ENCODE measurements around the gene STX1B. TPM values are rescaled to one million over a fixed set of nuclear protein-coding genes. Genes with fewer than 3 reads are reported as not detected.

The STX1B gene
- total RNA-seq, 1 experiment from 2014 or later, result 3.9 TPM

- CTCF ChIA-PET, result no interaction called here
- POLR2A ChIA-PET (ENCODE audit: unreplicated experiment), result no interaction called here
- intact Hi-C loops (cut with micrococcal nuclease; ENCODE audit: unreplicated experiment), result no loop called here
These were observed 8.8 kb downstream of the STX1B start for GRCh38 chr16:31001507-31002249.

GRCh38 chr16:31000671-31001382 lies 9.6 kb downstream of the STX1B start:
- Histone ChIP-seq H3F3A (ENCODE audit: insufficient read depth, low read depth) (peaks cover 33% of the 10 kb centered on the region), H3K36me3 (ENCODE audit: low read depth) (no peaks in the 10 kb centered on the region), H2AFZ (no peak overlapping the region), H3K27ac (no peak overlapping the region), H3K4me2 (no peak overlapping the region), H3K9me3 (ENCODE audit: insufficient read depth, low read depth) (no peaks in the 10 kb centered on the region), H4K20me1 (ENCODE audit: insufficient read depth) (no peaks in the 10 kb centered on the region), H3K4me1 (replicated peaks; ENCODE audit: insufficient read depth) (peaks cover 24% of the 10 kb centered on the region), H3K79me2 (ENCODE audit: low read depth) (no peaks in the 10 kb centered on the region), H3K27me3 (ENCODE audit: insufficient read depth, low read depth) (no peaks in the 10 kb centered on the region), H3K9me2 (ENCODE audit: insufficient read depth) (no peaks in the 10 kb centered on the region), H3K4me3 (no peak overlapping the region)
- no TSS peak for BruUV-seq (replicated peaks)
- CTCF ChIA-PET, result no interaction called here
- intact Hi-C loops (cut with micrococcal nuclease; ENCODE audit: unreplicated experiment), result no loop called here
- TF ChIP-seq CTCF (conservative IDR thresholded peaks at IDR 0.05) (no peak), EZH2 (IDR thresholded peaks at IDR 0.05; ENCODE audit: low read depth) (no peak)
- no peak for DNase-seq
- POLR2A ChIA-PET (ENCODE audit: unreplicated experiment), result no interaction called here

More at GRCh38 chr16:31001507-31002249, 8.8 kb downstream of the STX1B start:
- H3K4me1 ChIP-seq (replicated peaks; ENCODE audit: insufficient read depth), result peaks cover 24% of the 10 kb centered on the region
- no peak overlapping the region for H2AFZ ChIP-seq
- no peak for TF ChIP-seq EZH2 (IDR thresholded peaks at IDR 0.05; ENCODE audit: low read depth)
- no peak for TF ChIP-seq CTCF (conservative IDR thresholded peaks at IDR 0.05)
- no peak overlapping the region for H3K4me2 ChIP-seq
- H3K27me3 ChIP-seq (ENCODE audit: insufficient read depth, low read depth), result no peaks in the 10 kb centered on the region
- H3F3A ChIP-seq (ENCODE audit: insufficient read depth, low read depth), result peaks cover 30% of the 10 kb centered on the region
- no peak overlapping the region for H3K4me3 ChIP-seq
- BruUV-seq (replicated peaks), result no TSS peak
- H4K20me1 ChIP-seq (ENCODE audit: insufficient read depth), result no peaks in the 10 kb centered on the region
- no peaks in the 10 kb centered on the region for H3K79me2 ChIP-seq (ENCODE audit: low read depth)
- no peak for DNase-seq
- H3K9me3 ChIP-seq (ENCODE audit: insufficient read depth, low read depth), result no peaks in the 10 kb centered on the region
- H3K27ac ChIP-seq, result no peak overlapping the region
- H3K9me2 ChIP-seq (ENCODE audit: insufficient read depth), result no peaks in the 10 kb centered on the region
- no peaks in the 10 kb centered on the region for H3K36me3 ChIP-seq (ENCODE audit: low read depth)

GRCh38 chr16:30998852-30999761 lies 11.3 kb downstream of the STX1B start:
- Histone ChIP-seq H3K4me3 (peak overlapping the region; percentile 67; the same call in 1 of the 2 replicates), H2AFZ (no peak overlapping the region)

More at GRCh38 chr16:30998852-30999761, 11.3 kb downstream of the STX1B start:
- intact Hi-C loops (cut with micrococcal nuclease; ENCODE audit: unreplicated experiment), result no loop called here
- Histone ChIP-seq H3F3A (ENCODE audit: insufficient read depth, low read depth) (peaks cover 41% of the 10 kb centered on the region), H3K9me2 (ENCODE audit: insufficient read depth) (no peaks in the 10 kb centered on the region), H3K27ac (peak overlapping the region; percentile 80), H3K27me3 (ENCODE audit: insufficient read depth, low read depth) (no peaks in the 10 kb centered on the region), H3K36me3 (ENCODE audit: low read depth) (no peaks in the 10 kb centered on the region), H3K9me3 (ENCODE audit: insufficient read depth, low read depth) (no peaks in the 10 kb centered on the region), H3K79me2 (ENCODE audit: low read depth) (no peaks in the 10 kb centered on the region), H3K4me2 (peak overlapping the region; percentile 98), H3K4me1 (replicated peaks; ENCODE audit: insufficient read depth) (peaks cover 24% of the 10 kb centered on the region), H4K20me1 (ENCODE audit: insufficient read depth) (no peaks in the 10 kb centered on the region)
- no TSS peak for BruUV-seq (replicated peaks)
- CTCF ChIA-PET, result interaction anchor here (0.8 to 1.1 kb wide), 3 partner anchors 14 to 151 kb away, joined by 4 to 7 read pairs (median 5); partner anchors contain the start of genes HSD3B7 and PRSS36
- POLR2A ChIA-PET (ENCODE audit: unreplicated experiment), result interaction anchor here (0.6 to 1.0 kb wide), 2 partner anchors 75 to 143 kb away, joined by 4 to 9 read pairs; partner anchors contain the start of gene ZNF668
- TF ChIP-seq EZH2 (IDR thresholded peaks at IDR 0.05; ENCODE audit: low read depth) (no peak), CTCF (conservative IDR thresholded peaks at IDR 0.05) (no peak)
- no peak for DNase-seq
